Naive thymus-derived CD4-positive, alpha-beta T cell (primary cell): ENCODE measurements around the gene ZNF487. TPM values are rescaled to one million over a fixed set of nuclear protein-coding genes. Genes with fewer than 3 reads are reported as not detected.
A peak's percentile ranks its signal among the peaks of the same experiment; 100 is the strongest.

Experiments
- ATAC-seq: fragments of 150-1000 bp; cut with Tn5 transposase; 2 replicates; pipeline ENCODE4 v1.10.0; 2021; ENCODE audit warnings: mild to moderate bottlenecking, moderate library complexity
- CTCF ChIA-PET: fragments of 350-600 bp; sonication (Branson Sonifier 250); formaldehyde crosslinking; loops from one replicate; lab custom pipeline; 2021; ENCODE audit warnings: antibody characterized with exemption; lab: Charles Lee
- POLR2A ChIA-PET: fragments of 350-600 bp; sonication (Branson Sonifier 250); formaldehyde crosslinking; loops from one replicate; lab custom pipeline; 2021; ENCODE audit warnings: antibody characterized with exemption, inconsistent platforms; lab: Charles Lee
- DNase-seq, 9 donors: peaks; one replicate each; pipeline versions ENCODE4 v3.0.0 to v3.0.0-alpha.2; 2020 to 2022; ENCODE audit warnings: mixed read lengths in 1 of 9
- H3K27ac ChIP-seq: one replicate; pipeline ENCODE4 v1.7.0; 2013; ENCODE audit warnings: mild to moderate bottlenecking, low read depth, low read length, moderate library complexity
- H3K27me3 ChIP-seq, 2 donors: one replicate each; pipeline ENCODE4 v1.7.0; 2013; ENCODE audit warnings: low read length in 2 of 2, mild to moderate bottlenecking in 2 of 2, moderate library complexity in 2 of 2; ENCODE audit not compliant: control insufficient read depth in 2 of 2, insufficient read depth in 2 of 2
- H3K36me3 ChIP-seq, 3 experiments: 1 replicate in 2 of 3; 2 replicates in 1 of 3; pipeline ENCODE4 v1.7.0; 2013; ENCODE audit warnings: low read length in 3 of 3, mild to moderate bottlenecking in 3 of 3, moderate library complexity in 1 of 3; ENCODE audit not compliant: insufficient read depth in 3 of 3, control insufficient read depth in 2 of 3
- H3K4me1 ChIP-seq, 2 donors: one replicate each; pipeline ENCODE4 v1.7.0; 2013; ENCODE audit warnings: low read length in 2 of 2, mild to moderate bottlenecking in 2 of 2, moderate library complexity in 1 of 2; ENCODE audit not compliant: control insufficient read depth in 2 of 2, insufficient read depth in 2 of 2
- H3K4me3 ChIP-seq: 2 replicates; pipeline ENCODE4 v1.7.0; 2013; ENCODE audit warnings: mild to moderate bottlenecking, low read length
- H3K9me3 ChIP-seq, 3 experiments: 1 replicate in 2 of 3; 2 replicates in 1 of 3; pipeline ENCODE4 v1.7.0; 2013; ENCODE audit warnings: low read length in 3 of 3; ENCODE audit not compliant: control insufficient read depth in 2 of 3
- H3K27ac Mint-ChIP-seq, 9 donors: one replicate each; pipeline ENCODE4 v1.8.0; 2020 to 2022; ENCODE audit warnings: mixed read lengths in 9 of 9, mild to moderate bottlenecking in 8 of 9, moderate library complexity in 5 of 9, inconsistent platforms in 2 of 9
- H3K27me3 Mint-ChIP-seq, 5 donors: one replicate each; pipeline ENCODE4 v1.8.0; 2021 to 2022; ENCODE audit warnings: mixed read lengths in 5 of 5, mild to moderate bottlenecking in 1 of 5
- H3K36me3 Mint-ChIP-seq, 5 donors: one replicate each; pipeline ENCODE4 v1.8.0; 2020 to 2022; ENCODE audit warnings: mixed read lengths in 5 of 5, mild to moderate bottlenecking in 3 of 5, inconsistent platforms in 1 of 5
- H3K4me1 Mint-ChIP-seq, 7 donors: one replicate each; pipeline ENCODE4 v1.8.0; 2020 to 2022; ENCODE audit warnings: mixed read lengths in 7 of 7, mild to moderate bottlenecking in 3 of 7, inconsistent platforms in 1 of 7
- H3K4me3 Mint-ChIP-seq, 10 donors: one replicate each; pipeline ENCODE4 v1.8.0; 2020 to 2022; ENCODE audit warnings: mild to moderate bottlenecking in 10 of 10, mixed read lengths in 10 of 10, moderate library complexity in 6 of 10, inconsistent platforms in 2 of 10
- H3K9me3 Mint-ChIP-seq, 11 donors: one replicate each; pipeline ENCODE4 v1.8.0; 2020 to 2022; ENCODE audit warnings: mixed read lengths in 11 of 11, mild to moderate bottlenecking in 4 of 11, inconsistent platforms in 1 of 11, moderate library complexity in 1 of 11
- intact Hi-C, 2 donors: fragments of 100-400 bp; cut with micrococcal nuclease; formaldehyde crosslinking; loops; one replicate each; pipeline ENCODE4 v1.15.1; 2023
- polyA plus RNA-seq, 2 donors: library from polyadenylated mRNA; unstranded; fragments of 300-500 nt; fragmentation: Illumina TruSeq; gene quantifications; one replicate each; pipeline ENCODE4 v1.2.3, GENCODE V29; 2021
- total RNA-seq, 6 experiments: library from RNA in 5 of 6; stranded (reverse) in 5 of 6; gene quantifications; 1 replicate in 5 of 6; 2 replicates in 1 of 6; pipeline ENCODE4 v1.2.3 and lab custom pipeline; 2021 to 2026

ZNF487 gene
- total and polyA plus RNA-seq, 7 experiments from 2014 or later: 4.1 to 12.0 (median 5.9) TPM

DNA sequence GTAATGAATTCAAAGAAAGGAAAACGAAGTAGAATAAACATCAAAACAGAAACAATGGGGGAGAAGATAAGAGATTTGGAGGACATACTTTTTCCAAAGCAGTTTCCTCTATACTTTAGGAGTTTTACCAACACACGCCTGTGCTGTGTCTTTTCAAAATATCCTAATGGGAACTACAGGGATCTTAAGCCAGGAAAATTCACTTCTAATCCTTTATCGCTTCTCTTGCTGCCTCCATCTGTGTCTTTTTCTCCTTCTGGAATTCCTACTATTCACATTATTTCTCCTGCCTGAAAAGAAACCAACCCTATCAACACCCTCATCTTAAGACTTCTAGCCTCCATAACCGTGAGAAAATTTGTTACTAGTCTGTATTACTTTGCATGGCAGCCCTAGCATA, 34.7 kb upstream of the ZNF487 start:
- Mint-ChIP-seq H3K4me1 (peaks cover 67 to 92% (median 73%) of the 10 kb centered on the region in 7 donors), H3K27me3 (no peaks in the 10 kb centered on the region), H3K27ac (peak overlapping the region; percentile 6 to 98 (median 74)), H3K9me3 (peaks cover 0 to 6% (median 0%) of the 10 kb centered on the region in 11 donors), H3K4me3 (peak overlapping the region; percentile 0 to 97 (median 72)), H3K36me3 (peaks cover 0 to 39% (median 16%) of the 10 kb centered on the region in 5 donors)
- H3K4me3 ChIP-seq: no peak overlapping the region
- no peaks in the 10 kb centered on the region for H3K27me3 ChIP-seq
- DNase-seq: no peak
- peaks cover 0 to under 1% (median 0%) of the 10 kb centered on the region in 3 experiments for H3K36me3 ChIP-seq
- ChIA-PET POLR2A (no interaction called here), CTCF (no interaction called here)
- intact Hi-C loops: loop anchor here (5.0 to 10.0 kb wide), 2 partner anchors 100 to 617 kb away; partner anchors contain the start of gene BMS1 (in 1 of the 2)
- ATAC-seq: no peak
- H3K27ac ChIP-seq: peak overlapping the region; percentile 100
- H3K4me1 ChIP-seq: peaks cover 75 to 79% of the 10 kb centered on the region in 2 donors
- H3K9me3 ChIP-seq: no peaks in the 10 kb centered on the region

DNA sequence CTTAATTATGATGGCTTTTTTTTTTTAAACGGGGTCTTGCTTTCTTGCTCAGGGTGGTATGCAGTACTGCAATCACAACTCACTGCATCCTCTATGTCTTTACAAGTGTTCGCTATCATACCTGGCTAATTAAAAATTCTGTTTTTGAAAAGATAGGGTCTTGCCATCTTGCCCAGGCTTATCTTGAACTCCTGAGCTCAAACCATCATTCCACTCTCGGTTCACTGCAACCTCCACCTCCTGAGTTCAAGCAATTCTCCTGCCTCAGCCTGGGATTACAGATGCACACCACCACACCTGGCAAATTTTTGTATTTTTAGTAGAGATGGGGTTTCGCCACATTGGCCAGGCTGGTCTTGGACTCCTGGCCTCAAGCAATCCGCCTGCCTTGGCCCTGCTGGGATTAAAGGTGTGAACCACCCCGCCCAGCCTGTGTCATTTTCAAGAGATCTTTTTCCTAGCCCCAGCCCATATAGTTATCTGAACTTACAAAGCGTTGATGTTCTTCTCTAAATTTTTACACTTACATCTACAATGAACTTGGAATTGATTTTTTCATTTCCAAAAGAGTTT, 33.9 kb upstream of the ZNF487 start:
- intact Hi-C loops: loop anchor here (5.0 to 10.0 kb wide), 2 partner anchors 101 to 618 kb away; partner anchors contain the start of gene BMS1 (in 1 of the 2)
- CTCF ChIA-PET: interaction anchor here (0.6 kb wide), 1 partner anchor 112 kb away, joined by 3 read pairs; no protein-coding TSS in a partner anchor
- peaks cover 0 to 2% (median 0%) of the 10 kb centered on the region in 5 donors for H3K27me3 Mint-ChIP-seq
- ATAC-seq (no peak), DNase-seq (no peak)
- peaks cover 0 to 5% (median 0%) of the 10 kb centered on the region in 3 experiments for H3K36me3 ChIP-seq
- POLR2A ChIA-PET: interaction anchor here (3.1 kb wide), 1 partner anchor 17 kb away, joined by 14 read pairs; no protein-coding TSS in a partner anchor
- no peaks in the 10 kb centered on the region for H3K27me3 ChIP-seq
- H3K4me1 ChIP-seq: peaks cover 69 to 76% of the 10 kb centered on the region in 2 donors
- H3K9me3 Mint-ChIP-seq: peaks cover 0 to 5% (median 0%) of the 10 kb centered on the region in 11 donors
- H3K27ac ChIP-seq: peak overlapping the region; percentile 100
- peak overlapping the region; percentile 7 to 97 (median 72) for H3K4me3 Mint-ChIP-seq
- H3K36me3 Mint-ChIP-seq: peaks cover 0 to 37% (median 16%) of the 10 kb centered on the region in 5 donors
- H3K27ac Mint-ChIP-seq: peak overlapping the region; percentile 34 to 98 (median 77)
- H3K4me1 Mint-ChIP-seq: peaks cover 63 to 84% (median 67%) of the 10 kb centered on the region in 7 donors
- H3K4me3 ChIP-seq: peak overlapping the region; percentile 5
- H3K9me3 ChIP-seq: no peaks in the 10 kb centered on the region

DNA sequence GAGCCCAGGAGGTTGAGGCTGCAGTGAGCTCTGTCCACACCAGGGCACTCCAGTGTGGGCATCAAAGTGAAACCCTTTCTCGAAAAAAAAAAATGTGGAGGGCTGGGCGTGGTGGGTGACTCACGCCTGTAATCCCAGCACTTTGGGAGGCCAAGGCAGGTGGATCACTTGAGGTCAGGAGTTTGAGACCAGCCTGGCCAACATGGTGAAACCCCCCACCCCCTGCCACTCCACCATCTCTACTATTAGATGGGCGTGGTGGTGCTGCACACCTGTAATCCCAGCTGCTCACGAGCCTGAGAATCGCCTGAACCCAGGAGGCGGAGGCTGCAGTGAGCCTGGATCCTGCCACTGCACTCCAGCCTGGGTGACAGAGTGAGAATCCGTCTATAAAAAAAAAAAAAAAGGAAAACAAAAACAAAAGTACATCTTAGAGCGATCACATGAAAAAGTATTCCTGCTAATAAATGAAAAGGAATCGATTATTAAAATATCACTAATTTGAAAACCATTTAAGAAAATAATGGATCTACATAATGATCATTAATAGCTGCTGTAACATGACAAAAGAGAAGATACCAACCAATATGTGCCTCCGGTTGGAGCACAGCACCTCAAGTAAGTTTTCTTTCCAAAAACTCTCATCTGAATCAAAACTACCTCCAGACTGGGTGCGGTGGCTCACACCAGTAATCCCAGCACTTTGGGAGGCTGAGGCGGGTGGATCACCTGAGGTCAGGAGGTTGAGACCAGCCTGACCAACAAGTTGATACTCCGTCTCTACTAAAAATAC, 32.8 kb upstream of the ZNF487 start:
- H3K27me3 Mint-ChIP-seq: peaks cover 0 to 2% (median 0%) of the 10 kb centered on the region in 5 donors
- Histone ChIP-seq H3K36me3 (peaks cover 0 to 5% (median 0%) of the 10 kb centered on the region in 3 experiments), H3K27ac (peak overlapping the region; percentile 100), H3K27me3 (no peaks in the 10 kb centered on the region), H3K4me3 (peak overlapping the region; percentile 99), H3K4me1 (peaks cover 58 to 65% of the 10 kb centered on the region in 2 donors), H3K9me3 (no peaks in the 10 kb centered on the region)
- POLR2A ChIA-PET: interaction anchor here (0.6 to 3.1 kb wide), 4 partner anchors 10 to 20 kb away, joined by 3 to 14 read pairs (median 3); no protein-coding TSS in a partner anchor
- no peak for DNase-seq
- ATAC-seq: no peak
- peaks cover 56 to 73% (median 64%) of the 10 kb centered on the region in 7 donors for H3K4me1 Mint-ChIP-seq
- CTCF ChIA-PET: no interaction called here
- peaks cover 0 to 41% (median 16%) of the 10 kb centered on the region in 5 donors for H3K36me3 Mint-ChIP-seq
- H3K9me3 Mint-ChIP-seq: peaks cover 0 to 5% (median 0%) of the 10 kb centered on the region in 11 donors
- peak overlapping the region; percentile 82 to 99 (median 90) for H3K4me3 Mint-ChIP-seq
- H3K27ac Mint-ChIP-seq: peak overlapping the region; percentile 84 to 98 (median 88)
- intact Hi-C loops: loop anchor here (5.0 to 10.0 kb wide), 2 partner anchors 102 to 619 kb away; partner anchors contain the start of gene BMS1 (in 1 of the 2)

DNA sequence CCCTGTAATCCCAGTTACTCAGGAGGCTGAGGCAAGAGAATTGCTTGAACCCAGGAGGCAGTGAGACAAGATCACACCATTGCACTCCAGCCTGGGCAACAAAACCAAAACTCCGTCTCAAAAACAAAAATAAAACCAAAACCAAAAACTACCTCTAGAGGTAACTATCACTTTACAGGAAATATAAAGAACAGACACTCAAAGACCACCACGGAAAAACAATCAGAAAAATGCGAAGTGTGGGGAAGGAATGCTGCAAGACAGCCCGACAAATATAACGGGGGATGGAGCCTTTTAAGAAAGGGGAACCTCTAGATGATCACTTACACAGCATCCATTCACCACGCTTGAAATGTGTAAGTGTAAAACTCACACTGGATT, 32.2 kb upstream of the ZNF487 start:
- Histone ChIP-seq H3K27ac (peak overlapping the region; percentile 100), H3K4me3 (peak overlapping the region; percentile 99), H3K27me3 (no peaks in the 10 kb centered on the region), H3K4me1 (peaks cover 52 to 59% of the 10 kb centered on the region in 2 donors), H3K9me3 (no peaks in the 10 kb centered on the region), H3K36me3 (peaks cover 0 to 8% (median 0%) of the 10 kb centered on the region in 3 experiments)
- H3K4me3 Mint-ChIP-seq: peak overlapping the region; percentile 82 to 99 (median 90)
- POLR2A ChIA-PET: interaction anchor here (0.6 to 3.6 kb wide), 5 partner anchors 12 to 42 kb away, joined by 3 to 26 read pairs (median 6); partner anchors contain the start of gene ZNF487
- peaks cover 0 to 38% (median 11%) of the 10 kb centered on the region in 5 donors for H3K36me3 Mint-ChIP-seq
- peaks cover 53 to 71% (median 58%) of the 10 kb centered on the region in 7 donors for H3K4me1 Mint-ChIP-seq
- DNase-seq: peak in 5 of 9 donors; percentile 25 to 47 (median 29)
- CTCF ChIA-PET: no interaction called here
- H3K27me3 Mint-ChIP-seq: peaks cover 0 to 2% (median 0%) of the 10 kb centered on the region in 5 donors
- peaks cover 0 to 5% (median 0%) of the 10 kb centered on the region in 11 donors for H3K9me3 Mint-ChIP-seq
- peak overlapping the region; percentile 84 to 98 (median 88) for H3K27ac Mint-ChIP-seq
- intact Hi-C loops: loop anchor here (5.0 to 10.0 kb wide), 3 partner anchors 102 to 767 kb away; partner anchors contain the start of genes ZNF33B (in 2 of the 2) and BMS1 (in 1 of the 2)
- ATAC-seq: no peak

DNA sequence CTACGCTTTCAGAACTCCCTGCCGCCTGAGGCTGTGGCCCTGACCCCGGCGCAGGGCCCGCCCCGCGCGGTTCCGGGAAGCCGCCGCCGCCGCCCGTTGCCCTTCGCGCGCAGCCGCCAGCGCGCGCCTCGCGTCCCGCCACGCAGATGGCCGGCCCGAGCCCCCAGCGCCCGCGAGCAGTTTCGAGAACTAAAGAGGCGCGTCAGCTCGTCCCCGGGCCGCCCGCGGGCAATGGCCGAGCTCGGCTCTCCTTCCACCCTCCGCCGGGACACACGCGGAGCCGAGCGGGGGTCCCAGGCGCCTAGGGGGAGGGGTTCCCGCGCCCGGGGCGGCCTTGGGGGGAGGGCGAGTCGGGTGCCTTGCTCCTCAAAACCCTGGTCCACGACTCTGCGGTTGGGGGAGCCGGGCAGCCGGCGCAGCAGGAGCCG, 29.7 kb upstream of the ZNF487 start:
- H3K4me3 ChIP-seq: peak overlapping the region; percentile 99
- DNase-seq (peak; percentile 35 to 73 (median 51)), ATAC-seq (no peak)
- Mint-ChIP-seq H3K27ac (peak overlapping the region; percentile 97 to 99 (median 98)), H3K4me1 (peaks cover 37 to 56% (median 45%) of the 10 kb centered on the region in 7 donors), H3K27me3 (peaks cover 0 to 2% (median 0%) of the 10 kb centered on the region in 5 donors), H3K4me3 (peak overlapping the region; percentile 91 to 100 (median 98)), H3K36me3 (peaks cover 0 to 32% (median 10%) of the 10 kb centered on the region in 5 donors), H3K9me3 (peaks cover 0 to 5% (median 0%) of the 10 kb centered on the region in 11 donors)
- CTCF ChIA-PET: interaction anchor here (0.8 to 1.6 kb wide), 7 partner anchors 11 to 116 kb away, joined by 3 to 6 read pairs (median 3); no protein-coding TSS in a partner anchor
- intact Hi-C loops: loop anchor here (1.0 to 10.0 kb wide), 3 partner anchors 10 to 770 kb away; partner anchors contain the start of genes ZNF33B (in 2 of the 2) and BMS1 (in 1 of the 2)
- POLR2A ChIA-PET: interaction anchor here (1.1 to 6.1 kb wide), 9 partner anchors 8 to 269 kb away, joined by 3 to 72 read pairs (median 10); partner anchors contain the start of genes CSGALNACT2 and ZNF487
- H3K4me1 ChIP-seq: peaks cover 34 to 43% of the 10 kb centered on the region in 2 donors
- peaks cover 0 to 8% (median 0%) of the 10 kb centered on the region in 3 experiments for H3K36me3 ChIP-seq
- peak overlapping the region; percentile 100 for H3K27ac ChIP-seq
- H3K27me3 ChIP-seq: no peaks in the 10 kb centered on the region
- H3K9me3 ChIP-seq: no peaks in the 10 kb centered on the region
